NT2/D1 (cell line): ENCODE results near the gene PAX2.

Experiments
- YY1 ChIP-seq: IDR thresholded peaks from 2 replicates; pipeline ENCODE4 v1.6.1; 2011; ENCODE audit not compliant: insufficient read length, insufficient read depth
- ZNF274 ChIP-seq: IDR thresholded peaks from 2 replicates; pipeline ENCODE4 v1.6.1; 2011; ENCODE audit warnings: mild to moderate bottlenecking, low read depth, low read length

- TF ChIP-seq ZNF274 (no peak), YY1 (no peak)
These were observed 80.0 kb downstream of the PAX2 start for GRCh38 chr10:100825325-100825875.
